ENCODE data around the gene ADGRG1. TPM values are rescaled to one million over a fixed set of nuclear protein-coding genes. Genes with fewer than 3 reads are reported as not detected.

The ADGRG1 gene
- total RNA-seq, 2 experiments from 2014 or later = not detected

- ChIA-PET POLR2A (interaction anchor here (0.6 kb wide), 1 partner anchor 121 kb away, joined by 3 read pairs; no protein-coding TSS in a partner anchor), CTCF (ENCODE audit: unreplicated experiment) (no interaction called here)
- no peaks in the 10 kb centered on the region for H3K36me3 ChIP-seq (ENCODE audit: insufficient read depth, low read length)
- H2AFZ ChIP-seq (ENCODE audit: low read length) = no peak overlapping the region
- no peak overlapping the region for H3K4me2 ChIP-seq (ENCODE audit: low read length)
- H3K9me3 ChIP-seq (ENCODE audit: low read length) = no peaks in the 10 kb centered on the region
- H3K9me2 ChIP-seq (ENCODE audit: insufficient read depth, low read length) = no peaks in the 10 kb centered on the region
- no TSS peak for BruUV-seq (replicated peaks)
- peaks cover 11% of the 10 kb centered on the region for H3K4me1 ChIP-seq (ENCODE audit: insufficient read depth, low read length, poor library complexity, severe bottlenecking)
- H3K4me3 ChIP-seq (ENCODE audit: low read depth, low read length, poor library complexity, severe bottlenecking) = no peak overlapping the region
- H4K20me1 ChIP-seq (ENCODE audit: insufficient read depth, low read length) = no peaks in the 10 kb centered on the region
- TF ChIP-seq EZH2phosphoT487 (IDR thresholded peaks at IDR 0.05; ENCODE audit: borderline replicate concordance, low read depth, low read length) = no peak
- TF ChIP-seq CTCF (conservative IDR thresholded peaks at IDR 0.05; ENCODE audit: low read length) = no peak
- H3K27ac ChIP-seq (ENCODE audit: low read depth, low read length, poor library complexity, severe bottlenecking) = no peak overlapping the region
- no peaks in the 10 kb centered on the region for H3K79me2 ChIP-seq (ENCODE audit: insufficient read depth, low read depth, low read length)
- DNase-seq (ENCODE audit: low spot score) = no peak
- intact Hi-C loops (cut with micrococcal nuclease; ENCODE audit: unreplicated experiment) = no loop called here
Observed at GRCh38 chr16:57687363-57687929, 59.0 kb downstream of the ADGRG1 start.

GRCh38 chr16:57688487-57688986 is 60.1 kb downstream of the ADGRG1 start:
- CTCF ChIA-PET (ENCODE audit: unreplicated experiment) = no interaction called here

More at GRCh38 chr16:57688487-57688986, 60.1 kb downstream of the ADGRG1 start:
- Histone ChIP-seq H3K9me2 (ENCODE audit: insufficient read depth, low read length) (no peaks in the 10 kb centered on the region), H3K4me1 (ENCODE audit: insufficient read depth, low read length, poor library complexity, severe bottlenecking) (peaks cover 11% of the 10 kb centered on the region), H3K9me3 (ENCODE audit: low read length) (no peaks in the 10 kb centered on the region), H3K36me3 (ENCODE audit: insufficient read depth, low read length) (no peaks in the 10 kb centered on the region), H2AFZ (ENCODE audit: low read length) (no peak overlapping the region), H3K4me2 (ENCODE audit: low read length) (no peak overlapping the region), H3K27ac (ENCODE audit: low read depth, low read length, poor library complexity, severe bottlenecking) (no peak overlapping the region), H4K20me1 (ENCODE audit: insufficient read depth, low read length) (no peaks in the 10 kb centered on the region), H3K79me2 (ENCODE audit: insufficient read depth, low read depth, low read length) (no peaks in the 10 kb centered on the region), H3K4me3 (ENCODE audit: low read depth, low read length, poor library complexity, severe bottlenecking) (no peak overlapping the region)
- intact Hi-C loops (cut with micrococcal nuclease; ENCODE audit: unreplicated experiment) = no loop called here
- no peak for DNase-seq (ENCODE audit: low spot score)
- TF ChIP-seq CTCF (conservative IDR thresholded peaks at IDR 0.05; ENCODE audit: low read length) (no peak), EZH2phosphoT487 (IDR thresholded peaks at IDR 0.05; ENCODE audit: borderline replicate concordance, low read depth, low read length) (no peak)
- BruUV-seq (replicated peaks) = no TSS peak
- POLR2A ChIA-PET = interaction anchor here (1.2 kb wide), 1 partner anchor 105 kb away, joined by 3 read pairs; no protein-coding TSS in a partner anchor

All from OCI-LY7 (cell line).